Neural cell (in vitro differentiated cells): ENCODE results near the gene TMEM132E. TPM values are rescaled to one million over a fixed set of nuclear protein-coding genes. Genes with fewer than 3 reads are reported as not detected.
"Not testable (repeated sequence)": the region's sequence is repeated elsewhere in the genome, so short reads cannot be mapped to it uniquely, and the experiment has no call there.

Experiments used
- H2AFZ ChIP-seq: fragments of 200-600, 300-800 bp; sonication (generic), shearing (Covaris generic); 2 replicates; pipeline ENCODE4 v1.6.0; 2014; ENCODE audit warnings: low read depth, mild to moderate bottlenecking, antibody characterized with exemption, low read length, moderate library complexity
- H3F3A ChIP-seq: fragments of 200-600 bp; shearing (Covaris generic); 2 replicates; pipeline ENCODE4 v1.6.1; 2016; ENCODE audit warnings: mild to moderate bottlenecking, moderate library complexity, mixed read lengths, antibody characterized with exemption, low read length; ENCODE audit not compliant: insufficient read depth, poor library complexity, severe bottlenecking
- H3K27ac ChIP-seq: fragments of 200-600, 300-800 bp; sonication (generic), shearing (Covaris generic); 2 replicates; pipeline ENCODE4 v1.5.1; 2014; ENCODE audit warnings: mild to moderate bottlenecking, low read length, moderate library complexity
- H3K27me3 ChIP-seq: fragments of 300-800, 200-600 bp; sonication (generic), shearing (Covaris generic); 2 replicates; pipeline ENCODE4 v1.6.0; 2014; ENCODE audit warnings: mild to moderate bottlenecking, low read depth, low read length, moderate library complexity; ENCODE audit not compliant: insufficient read depth
- H3K36me3 ChIP-seq: fragments of 300-800, 200-600 bp; sonication (generic), shearing (Covaris generic); 2 replicates; pipeline ENCODE4 v1.5.1; 2014; ENCODE audit warnings: mild to moderate bottlenecking, antibody characterized with exemption, low read length, moderate library complexity; ENCODE audit not compliant: insufficient read depth
- H3K4me2 ChIP-seq: fragments of 300-800, 200-600 bp; sonication (generic), shearing (Covaris generic); 2 replicates; pipeline ENCODE4 v1.6.0; 2014; ENCODE audit warnings: mild to moderate bottlenecking, low read length
- H3K4me3 ChIP-seq: fragments of 300-800, 200-600 bp; sonication (generic), shearing (Covaris generic); 2 replicates; pipeline ENCODE4 v1.5.1; 2014; ENCODE audit warnings: mild to moderate bottlenecking, low read length, moderate library complexity
- H3K79me2 ChIP-seq: fragments of 200-600 bp; shearing (Covaris generic); replicated peaks from 2 replicates; pipeline ENCODE4 v1.6.0; 2014; ENCODE audit warnings: mild to moderate bottlenecking, low read length, moderate library complexity; ENCODE audit not compliant: insufficient read depth
- H3K9ac ChIP-seq: fragments of 300-800, 200-600 bp; sonication (generic), shearing (Covaris generic); 2 replicates; pipeline ENCODE4 v1.6.1; 2016; ENCODE audit warnings: mild to moderate bottlenecking, low read length, mixed read lengths
- H3K9me2 ChIP-seq: fragments of 200-600 bp; shearing (Covaris generic); 2 replicates; pipeline ENCODE4 v1.6.1; 2016; ENCODE audit warnings: mild to moderate bottlenecking, low read length, mixed read lengths; ENCODE audit not compliant: insufficient read depth
- H3K9me3 ChIP-seq: fragments of 200-600, 300-800 bp; sonication (generic), shearing (Covaris generic); 2 replicates; pipeline ENCODE4 v1.6.1; 2016; ENCODE audit warnings: mild to moderate bottlenecking, mixed run types, low read length, moderate library complexity, mixed read lengths
- H4K20me1 ChIP-seq: fragments of 200-600 bp; shearing (Covaris generic); 2 replicates; pipeline ENCODE4 v1.6.1; 2016; ENCODE audit warnings: mild to moderate bottlenecking, mixed run types; ENCODE audit not compliant: insufficient read depth
- CTCF ChIP-seq: fragments of 450-650 bp; IDR thresholded peaks from 2 replicates; pipeline ENCODE4 v1.5.1; 2014; ENCODE audit warnings: antibody characterized with exemption, mild to moderate bottlenecking, moderate library complexity; ENCODE audit not compliant: poor library complexity, severe bottlenecking
- EP300 ChIP-seq: fragments of 450-650 bp; conservative IDR thresholded peaks from 2 replicates; pipeline ENCODE4 v1.6.1; 2014; ENCODE audit warnings: antibody characterized with exemption, mild to moderate bottlenecking, moderate library complexity; ENCODE audit not compliant: poor library complexity, severe bottlenecking
- EZH2 ChIP-seq: fragments of 200-600, 300-800 bp; shearing (Covaris generic), sonication (generic); IDR thresholded peaks from 2 replicates; pipeline ENCODE4 v1.6.1; 2014; ENCODE audit warnings: antibody characterized with exemption, low read length, borderline replicate concordance, mild to moderate bottlenecking; ENCODE audit not compliant: insufficient read depth, poor library complexity, severe bottlenecking
- MXI1 ChIP-seq: fragments of 450-650 bp; conservative IDR thresholded peaks from 2 replicates; pipeline ENCODE4 v1.6.1; 2014; ENCODE audit warnings: antibody characterized with exemption, mild to moderate bottlenecking; ENCODE audit not compliant: poor library complexity, severe bottlenecking
- POLR2AphosphoS5 ChIP-seq: IDR thresholded peaks from 2 replicates; pipeline ENCODE4 v1.6.1; 2012
- RAD21 ChIP-seq: fragments of 450-650 bp; conservative IDR thresholded peaks from 2 replicates; pipeline ENCODE4 v1.6.1; 2014; ENCODE audit warnings: antibody characterized with exemption, mild to moderate bottlenecking, moderate library complexity
- REST ChIP-seq: IDR thresholded peaks from 2 replicates; pipeline ENCODE4 v1.6.1; 2012; ENCODE audit warnings: borderline replicate concordance
- SMC3 ChIP-seq: fragments of 450-650 bp; conservative IDR thresholded peaks from 2 replicates; pipeline ENCODE4 v1.6.1; 2014; ENCODE audit warnings: antibody characterized with exemption, mild to moderate bottlenecking, moderate library complexity; ENCODE audit not compliant: poor library complexity
- TAF1 ChIP-seq: IDR thresholded peaks from 2 replicates; pipeline ENCODE4 v1.6.1; 2012; ENCODE audit warnings: low read depth
- polyA plus RNA-seq: library from polyadenylated mRNA; depleted of rRNA; stranded (reverse); fragments of >200 nt; gene quantifications from 2 replicates; pipeline ENCODE4 v1.2.3, GENCODE V29; 2014

TMEM132E gene
- polyA plus RNA-seq, 1 donor from 2014 or later = 1.8 TPM

- Histone ChIP-seq H3K4me3 (no peak overlapping the region), H3K27me3 (peaks cover 2% of the 10 kb centered on the region), H3K4me2 (no peak overlapping the region), H3K27ac (no peak overlapping the region), H3K9me3 (no peaks in the 10 kb centered on the region), H3K9me2 (no peaks in the 10 kb centered on the region), H3K9ac (no peak overlapping the region), H2AFZ (no peak overlapping the region), H3K79me2 (no peaks in the 10 kb centered on the region), H3F3A (no peaks in the 10 kb centered on the region), H3K36me3 (no peaks in the 10 kb centered on the region), H4K20me1 (no peaks in the 10 kb centered on the region)
- no peak for TF ChIP-seq EZH2
- no peak for TF ChIP-seq POLR2AphosphoS5
- TF ChIP-seq EP300 = no peak
- no peak for TF ChIP-seq MXI1
- TF ChIP-seq TAF1 = no peak
- TF ChIP-seq CTCF = no peak
Observed at GRCh38 chr17:34537445-34537844, 41.9 kb upstream of the TMEM132E start.

GRCh38 chr17:34538582-34538981 lies 40.8 kb upstream of the TMEM132E start:
- not testable (repeated sequence) for H3K9me2 ChIP-seq, H3K27me3 ChIP-seq, H2AFZ ChIP-seq, H3K4me2 ChIP-seq, H3K79me2 ChIP-seq, H3K9ac ChIP-seq, H3K9me3 ChIP-seq, H3F3A ChIP-seq, H3K36me3 ChIP-seq, H3K27ac ChIP-seq, H3K4me3 ChIP-seq, H4K20me1 ChIP-seq

GRCh38 chr17:34539881-34540280 lies 39.5 kb upstream of the TMEM132E start:
- no peak overlapping the region for H3K4me2 ChIP-seq
- no peak overlapping the region for H2AFZ ChIP-seq
- no peaks in the 10 kb centered on the region for H4K20me1 ChIP-seq
- no peak overlapping the region for H3K4me3 ChIP-seq
- peaks cover 3% of the 10 kb centered on the region for H3K27me3 ChIP-seq
- no peaks in the 10 kb centered on the region for H3K79me2 ChIP-seq
- H3K9me2 ChIP-seq = no peaks in the 10 kb centered on the region
- H3K9ac ChIP-seq = no peak overlapping the region
- no peaks in the 10 kb centered on the region for H3K9me3 ChIP-seq
- H3F3A ChIP-seq = no peaks in the 10 kb centered on the region
- H3K27ac ChIP-seq = no peak overlapping the region
- TF ChIP-seq TAF1 (no peak), REST (no peak), POLR2AphosphoS5 (no peak), MXI1 (no peak), SMC3 (no peak), RAD21 (no peak), CTCF (no peak), EP300 (no peak)
- H3K36me3 ChIP-seq = no peaks in the 10 kb centered on the region
